HepG2 (cell line): ENCODE results near the gene FETUB. TPM values are rescaled to one million over a fixed set of nuclear protein-coding genes. Genes with fewer than 3 reads are reported as not detected.

Experiments used
- ARNT2 ChIP-seq: sonication (generic); formaldehyde crosslinking; IDR thresholded peaks from 2 replicates; pipeline ENCODE4 v1.8.0; 2022; ENCODE audit warnings: mild to moderate bottlenecking, low read depth, missing genetic modification reagents, moderate library complexity
- CSRNP1 ChIP-seq: sonication (generic); formaldehyde crosslinking; IDR thresholded peaks from 2 replicates; pipeline ENCODE4 v1.8.1; 2023; ENCODE audit warnings: mild to moderate bottlenecking, missing genetic modification reagents
- ELF1 ChIP-seq: sonication (generic); formaldehyde crosslinking; IDR thresholded peaks from 2 replicates; pipeline ENCODE4 v1.4.0; 2020; ENCODE audit warnings: missing genetic modification reagents
- ETS1 ChIP-seq: sonication (generic); formaldehyde crosslinking; IDR thresholded peaks from 2 replicates; pipeline ENCODE4 v1.4.0; 2020; ENCODE audit warnings: missing genetic modification reagents
- FOXO1 ChIP-seq: sonication (generic); formaldehyde crosslinking; IDR thresholded peaks from 2 replicates; pipeline ENCODE4 v1.4.0; 2020; ENCODE audit warnings: missing genetic modification reagents
- HDAC2 ChIP-seq: sonication (generic); formaldehyde crosslinking; IDR thresholded peaks from 2 replicates; pipeline ENCODE4 v1.4.0; 2020; ENCODE audit warnings: missing genetic modification reagents
- HIVEP1 ChIP-seq: sonication (generic); formaldehyde crosslinking; IDR thresholded peaks from 2 replicates; pipeline ENCODE4 v1.4.0; 2020; ENCODE audit warnings: mild to moderate bottlenecking, missing genetic modification reagents
- MXD1 ChIP-seq: sonication (generic); formaldehyde crosslinking; IDR thresholded peaks from 2 replicates; pipeline ENCODE4 v1.4.0; 2020; ENCODE audit warnings: mild to moderate bottlenecking, missing genetic modification reagents
- PBX2 ChIP-seq: IDR thresholded peaks from 2 replicates; pipeline ENCODE4 v1.6.1; 2016; ENCODE audit warnings: control low read depth
- SKIL ChIP-seq: sonication (generic); formaldehyde crosslinking; IDR thresholded peaks from 2 replicates; pipeline ENCODE4 v1.8.0; 2022; ENCODE audit warnings: missing genetic modification reagents, mild to moderate bottlenecking, moderate library complexity, borderline replicate concordance
- SMARCE1 ChIP-seq: fragments of 450-650 bp; IDR thresholded peaks from 2 replicates; pipeline ENCODE4 v1.6.1; 2017; ENCODE audit warnings: borderline replicate concordance
- TEAD3 ChIP-seq: optimal IDR thresholded peaks from 2 replicates; pipeline ENCODE3; 2016; ENCODE audit warnings: borderline replicate concordance
- ZBTB14 ChIP-seq: sonication (generic); formaldehyde crosslinking; IDR thresholded peaks from 2 replicates; pipeline ENCODE4 v1.4.0; 2020; ENCODE audit warnings: missing genetic modification reagents
- ZMAT5 ChIP-seq: sonication (generic); formaldehyde crosslinking; IDR thresholded peaks from 2 replicates; pipeline ENCODE4 v1.5.0; 2020; ENCODE audit warnings: mild to moderate bottlenecking, low read depth, missing genetic modification reagents, borderline replicate concordance
- ZNF12 ChIP-seq: sonication (generic); formaldehyde crosslinking; IDR thresholded peaks from 2 replicates; pipeline ENCODE4 v1.5.0; 2020; ENCODE audit warnings: missing genetic modification reagents
- ZNF274 ChIP-seq: sonication (generic); formaldehyde crosslinking; IDR thresholded peaks from 2 replicates; pipeline ENCODE4 v1.5.1; 2020; ENCODE audit warnings: mild to moderate bottlenecking, missing genetic modification reagents
- polyA plus RNA-seq, 8 experiments: library from polyadenylated mRNA; depleted of rRNA in 3 of 8; stranded (reverse) in 7 of 8; unstranded in 1 of 8; fragments of >200 nt; fragmentation: Illumina TruSeq in 4 of 8; extraction: Trizol in 4 of 8; gene quantifications; 2 replicates each; pipeline versions ENCODE4 v1.2.1 to v1.2.3, GENCODE V29; 2011 to 2016; ENCODE audit warnings: low read depth in 4 of 8, missing spikeins in 1 of 8, mixed read lengths in 1 of 8; ENCODE audit not compliant: insufficient read depth in 1 of 8
- total RNA-seq, 5 experiments: library from RNA; depleted of rRNA; stranded (reverse); fragments of >200 nt; fragmentation: Illumina TruSeq; extraction: Trizol; gene quantifications; 2 replicates each; pipeline ENCODE4 v1.2.3, GENCODE V29; 2016; ENCODE audit warnings: low read depth in 1 of 5
- TF ChIP-seq, protein P1 (sequence below): sonication (generic); formaldehyde crosslinking; IDR thresholded peaks from 2 replicates; pipeline ENCODE4 v1.5.1; 2020; ENCODE audit warnings: mild to moderate bottlenecking, missing genetic modification reagents, moderate library complexity
- TF ChIP-seq, protein P2 (sequence below): sonication (generic); formaldehyde crosslinking; IDR thresholded peaks from 2 replicates; pipeline ENCODE4 v1.4.0; 2020; ENCODE audit warnings: mild to moderate bottlenecking, missing genetic modification reagents

The FETUB gene
- total and polyA plus RNA-seq, 2 of the 13 experiments (the other 11 are each of a cell fraction or from before 2014, with no cell fraction given), result 2.1 to 4.4 TPM

DNA sequence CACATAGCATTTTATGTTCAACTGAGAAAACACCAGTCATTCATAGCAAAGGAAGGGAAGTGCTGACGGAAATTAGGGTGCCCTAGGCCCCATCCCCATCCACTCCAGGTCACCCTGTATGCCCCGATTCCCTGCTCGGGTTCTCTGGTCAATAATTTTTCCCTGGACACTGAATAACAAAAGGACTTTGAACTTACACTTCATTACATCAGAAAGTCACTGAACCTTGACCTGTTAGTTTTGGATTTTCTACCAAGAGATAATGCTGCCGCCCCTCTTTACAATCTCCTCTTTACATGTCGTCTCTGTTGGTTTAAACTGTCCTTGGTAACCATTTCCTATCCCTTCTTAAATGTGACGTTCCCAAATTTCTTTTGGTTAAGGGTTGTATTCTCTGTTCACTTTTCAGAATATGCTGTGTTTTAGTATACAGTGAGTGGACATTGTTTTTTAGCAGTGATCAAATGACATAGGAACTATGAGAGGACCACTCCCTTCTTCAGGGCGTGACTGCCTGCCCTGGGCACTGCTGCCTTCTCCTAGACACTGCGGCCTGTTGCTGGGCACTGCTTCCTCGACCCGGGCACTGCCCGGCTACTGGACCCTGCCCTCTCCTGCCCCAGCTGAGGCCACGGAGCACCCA, 40.9 kb upstream of the FETUB start (continued):
- TF ChIP-seq ARNT2 (no peak), SMARCE1 (no peak), PBX2 (peak; percentile 27; the same call in 1 of the 2 replicates), MXD1 (no peak), ELF1 (no peak), SKIL (CRISPR knock-in tag) (peak; percentile 84), ZNF274 (CRISPR knock-in tag) (0 out of 2 replicates have a peak, but pooled peaks have one; percentile 12), HIVEP1 (CRISPR knock-in tag) (no peak), TEAD3 (peak; percentile 64), HDAC2 (peak; percentile 91), ETS1 (no peak), CSRNP1 (CRISPR knock-in tag) (no peak; the same call in 1 of the 2 replicates), ZBTB14 (CRISPR knock-in tag) (no peak), FOXO1 (CRISPR knock-in tag) (peak; percentile 73), ZNF12 (no peak), ZMAT5 (CRISPR knock-in tag) (no peak)
- TF ChIP-seq, protein P1, sequence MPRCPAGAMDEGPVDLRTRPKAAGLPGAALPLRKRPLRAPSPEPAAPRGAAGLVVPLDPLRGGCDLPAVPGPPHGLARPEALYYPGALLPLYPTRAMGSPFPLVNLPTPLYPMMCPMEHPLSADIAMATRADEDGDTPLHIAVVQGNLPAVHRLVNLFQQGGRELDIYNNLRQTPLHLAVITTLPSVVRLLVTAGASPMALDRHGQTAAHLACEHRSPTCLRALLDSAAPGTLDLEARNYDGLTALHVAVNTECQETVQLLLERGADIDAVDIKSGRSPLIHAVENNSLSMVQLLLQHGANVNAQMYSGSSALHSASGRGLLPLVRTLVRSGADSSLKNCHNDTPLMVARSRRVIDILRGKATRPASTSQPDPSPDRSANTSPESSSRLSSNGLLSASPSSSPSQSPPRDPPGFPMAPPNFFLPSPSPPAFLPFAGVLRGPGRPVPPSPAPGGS (CRISPR knock-in tag), result 0 out of 2 replicates have a peak, but pooled peaks have one; percentile 45
- TF ChIP-seq, protein P2, sequence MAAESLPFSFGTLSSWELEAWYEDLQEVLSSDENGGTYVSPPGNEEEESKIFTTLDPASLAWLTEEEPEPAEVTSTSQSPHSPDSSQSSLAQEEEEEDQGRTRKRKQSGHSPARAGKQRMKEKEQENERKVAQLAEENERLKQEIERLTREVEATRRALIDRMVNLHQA (CRISPR knock-in tag), result 0 out of 2 replicates have a peak, but pooled peaks have one; percentile 66
